NCI-H446 (cell line): ENCODE measurements around the gene MAST2.
A peak's percentile ranks its signal among the peaks of the same experiment; 100 is the strongest.

Experiments used
- DNase-seq, 2 experiments: peaks; one replicate each; lab custom pipeline; 2025; lab: John Stamatoyannopoulos, UW

Gene MAST2

GRCh38 chr1:45803299-45803780 lies at the start of gene MAST2:
TSS of gene MAST2 (plus strand) at chr1:45803612. CDS start at chr1:45803896, 284 bp downstream.
- peak; percentile 87 to 95 for DNase-seq

GRCh38 chr1:45755697-45756096 lies 47.7 kb upstream of the MAST2 start:
- no peak for DNase-seq

GRCh38 chr1:45762291-45762690 lies 41.1 kb upstream of the MAST2 start:
- DNase-seq: no peak

GRCh38 chr1:45765999-45766792 lies 37.2 kb upstream of the MAST2 start:
- no peak for DNase-seq

GRCh38 chr1:45767035-45767434 lies 36.4 kb upstream of the MAST2 start:
- DNase-seq: no peak

GRCh38 chr1:45769261-45769932 lies 34.0 kb upstream of the MAST2 start:
- DNase-seq: peak in 1 of 2 experiments; percentile 23

GRCh38 chr1:45772971-45773370 lies 30.4 kb upstream of the MAST2 start:
- no peak for DNase-seq

GRCh38 chr1:45775794-45776193 lies 27.6 kb upstream of the MAST2 start:
- no peak for DNase-seq

GRCh38 chr1:45785583-45785982 lies 17.8 kb upstream of the MAST2 start:
- no peak for DNase-seq

- no peak for DNase-seq
Measured at GRCh38 chr1:45787905-45788304, 15.5 kb upstream of the MAST2 start.

- no peak for DNase-seq
Measured at GRCh38 chr1:45789601-45790000, 13.8 kb upstream of the MAST2 start.

- DNase-seq: no peak
Measured at GRCh38 chr1:45792744-45793143, 10.7 kb upstream of the MAST2 start.

GRCh38 chr1:45793942-45794604 lies 9.3 kb upstream of the MAST2 start:
- no peak for DNase-seq

GRCh38 chr1:45796381-45796780 lies 7.0 kb upstream of the MAST2 start:
- no peak for DNase-seq

- no peak for DNase-seq
Measured at GRCh38 chr1:45796946-45797345, 6.5 kb upstream of the MAST2 start.

- no peak for DNase-seq
Measured at GRCh38 chr1:45800899-45801298, 2.5 kb upstream of the MAST2 start.

- peak; percentile 27 to 80 for DNase-seq
Measured at GRCh38 chr1:45802343-45803298, 791 bp upstream of the MAST2 start.

GRCh38 chr1:45803781-45804668 lies 613 bp downstream of the MAST2 start:
- peak in 1 of 2 experiments; percentile 13 for DNase-seq

GRCh38 chr1:45804669-45804969 lies 1.2 kb downstream of the MAST2 start:
- DNase-seq: no peak

GRCh38 chr1:45806129-45806528 lies 2.7 kb downstream of the MAST2 start:
- no peak for DNase-seq

GRCh38 chr1:45809761-45810160 lies 6.3 kb downstream of the MAST2 start:
- DNase-seq: no peak
